ENCODE data around the gene ZC2HC1C.

The ZC2HC1C gene

DNA sequence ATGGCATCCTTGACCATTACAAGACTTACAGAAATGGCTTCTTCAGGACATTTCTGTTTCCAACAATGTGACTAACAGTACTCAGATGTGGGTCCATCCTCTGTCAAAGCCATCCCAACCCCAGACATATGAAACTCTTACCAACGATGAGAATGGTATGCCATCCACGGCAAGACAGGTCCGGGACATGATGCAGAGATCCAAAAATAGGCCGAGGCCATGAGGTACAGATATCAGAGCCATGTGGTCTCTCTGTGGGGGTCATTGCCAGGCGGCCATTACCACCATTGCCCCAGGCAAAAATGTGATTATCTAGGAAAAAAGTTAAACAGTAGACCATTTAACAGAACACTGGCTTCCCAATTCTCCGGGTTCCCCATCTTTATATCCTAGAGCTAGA, 27.5 kb downstream of the ZC2HC1C start:
- Histone ChIP-seq H3K36me3 (ENCODE audit: insufficient read depth, low read length) (peaks cover 88% of the 10 kb centered on the region), H3K27ac (ENCODE audit: low read length) (no peak overlapping the region), H4K20me1 (ENCODE audit: insufficient read depth, low read length) (no peaks in the 10 kb centered on the region), H3K79me2 (ENCODE audit: insufficient read depth, low read length) (no peaks in the 10 kb centered on the region), H2AFZ (ENCODE audit: low read depth, low read length) (no peak overlapping the region), H3K9ac (ENCODE audit: low read depth, low read length) (no peak overlapping the region), H3K9me3 (ENCODE audit: insufficient read depth, low read length, severe bottlenecking) (no peaks in the 10 kb centered on the region), H3K4me3 (ENCODE audit: low read depth in 1 of 2, low read length in 2 of 2) (no peak overlapping the region), H3K4me2 (ENCODE audit: insufficient read depth, low read length) (no peak overlapping the region), H3K27me3 (ENCODE audit: insufficient read depth, low read length, poor library complexity) (no peaks in the 10 kb centered on the region), H3K4me1 (ENCODE audit: insufficient read depth, low read length) (no peaks in the 10 kb centered on the region)
- no peak for TF ChIP-seq EZH2 (IDR thresholded peaks at IDR 0.05; ENCODE audit: borderline replicate concordance, low read depth, low read length, severe bottlenecking)
- TF ChIP-seq, protein P1, sequence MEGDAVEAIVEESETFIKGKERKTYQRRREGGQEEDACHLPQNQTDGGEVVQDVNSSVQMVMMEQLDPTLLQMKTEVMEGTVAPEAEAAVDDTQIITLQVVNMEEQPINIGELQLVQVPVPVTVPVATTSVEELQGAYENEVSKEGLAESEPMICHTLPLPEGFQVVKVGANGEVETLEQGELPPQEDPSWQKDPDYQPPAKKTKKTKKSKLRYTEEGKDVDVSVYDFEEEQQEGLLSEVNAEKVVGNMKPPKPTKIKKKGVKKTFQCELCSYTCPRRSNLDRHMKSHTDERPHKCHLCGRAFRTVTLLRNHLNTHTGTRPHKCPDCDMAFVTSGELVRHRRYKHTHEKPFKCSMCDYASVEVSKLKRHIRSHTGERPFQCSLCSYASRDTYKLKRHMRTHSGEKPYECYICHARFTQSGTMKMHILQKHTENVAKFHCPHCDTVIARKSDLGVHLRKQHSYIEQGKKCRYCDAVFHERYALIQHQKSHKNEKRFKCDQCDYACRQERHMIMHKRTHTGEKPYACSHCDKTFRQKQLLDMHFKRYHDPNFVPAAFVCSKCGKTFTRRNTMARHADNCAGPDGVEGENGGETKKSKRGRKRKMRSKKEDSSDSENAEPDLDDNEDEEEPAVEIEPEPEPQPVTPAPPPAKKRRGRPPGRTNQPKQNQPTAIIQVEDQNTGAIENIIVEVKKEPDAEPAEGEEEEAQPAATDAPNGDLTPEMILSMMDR (IDR thresholded peaks at IDR 0.05; ENCODE audit: borderline replicate concordance, extremely low read depth, low read length, poor library complexity, severe bottlenecking): no peak
- ATAC-seq (ENCODE audit: insufficient read depth, low read depth): no peak
- DNase-seq: no peak

DNA sequence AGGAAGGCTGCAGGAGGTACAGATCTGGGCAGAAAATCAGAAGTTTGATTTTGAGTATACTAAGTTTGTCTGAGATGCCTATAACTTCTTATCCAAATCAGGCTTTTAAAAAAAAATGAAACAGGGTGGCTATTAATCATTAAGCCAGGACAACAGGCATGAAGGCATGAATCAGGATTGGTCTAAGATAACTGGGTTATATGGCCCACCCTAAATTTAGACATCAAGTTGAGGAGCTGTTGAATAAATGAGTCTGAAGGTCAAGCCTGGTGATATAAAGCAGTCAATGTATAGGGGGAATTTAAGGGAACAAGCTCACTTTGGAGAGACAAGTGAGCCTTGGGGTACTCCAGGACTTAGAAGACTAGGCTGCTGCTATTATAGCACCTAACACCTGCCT, 28.8 kb downstream of the ZC2HC1C start:
- H3K27ac ChIP-seq (ENCODE audit: low read length): no peak overlapping the region
- H3K9me3 ChIP-seq (ENCODE audit: insufficient read depth, low read length, severe bottlenecking): no peaks in the 10 kb centered on the region
- H3K4me1 ChIP-seq (ENCODE audit: insufficient read depth, low read length): no peaks in the 10 kb centered on the region
- no peaks in the 10 kb centered on the region for H3K79me2 ChIP-seq (ENCODE audit: insufficient read depth, low read length)
- no peaks in the 10 kb centered on the region for H3K27me3 ChIP-seq (ENCODE audit: insufficient read depth, low read length, poor library complexity)
- TF ChIP-seq EZH2 (IDR thresholded peaks at IDR 0.05; ENCODE audit: borderline replicate concordance, low read depth, low read length, severe bottlenecking): no peak
- TF ChIP-seq, protein P1 (IDR thresholded peaks at IDR 0.05; ENCODE audit: borderline replicate concordance, extremely low read depth, low read length, poor library complexity, severe bottlenecking): no peak
- peaks cover 81% of the 10 kb centered on the region for H3K36me3 ChIP-seq (ENCODE audit: insufficient read depth, low read length)
- no peaks in the 10 kb centered on the region for H4K20me1 ChIP-seq (ENCODE audit: insufficient read depth, low read length)
- no peak overlapping the region for H2AFZ ChIP-seq (ENCODE audit: low read depth, low read length)
- H3K4me2 ChIP-seq (ENCODE audit: insufficient read depth, low read length): no peak overlapping the region
- no peak for DNase-seq
- H3K4me3 ChIP-seq (ENCODE audit: low read depth in 1 of 2, low read length in 2 of 2): no peak overlapping the region
- ATAC-seq (ENCODE audit: insufficient read depth, low read depth): no peak
- no peak overlapping the region for H3K9ac ChIP-seq (ENCODE audit: low read depth, low read length)

DNA sequence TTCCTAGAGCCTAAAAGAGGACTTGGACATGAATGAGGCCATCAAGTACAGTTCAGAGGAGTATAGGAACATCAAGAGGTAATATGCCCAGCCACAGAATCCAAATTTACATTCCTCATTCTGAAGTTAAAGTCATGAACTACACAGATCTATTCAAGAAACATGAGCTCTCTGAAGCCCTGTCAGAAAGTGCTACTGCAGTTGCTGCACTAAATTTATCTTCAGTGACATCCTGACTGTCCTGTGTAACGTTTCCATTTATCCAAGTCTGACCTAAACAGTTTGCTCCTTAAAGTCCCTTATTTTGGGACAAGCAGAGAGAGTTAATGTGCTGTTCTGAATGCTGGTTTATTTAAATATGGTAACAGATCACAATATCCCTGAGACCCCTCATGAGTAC, 29.2 kb downstream of the ZC2HC1C start:
- ATAC-seq (ENCODE audit: insufficient read depth, low read depth): no peak
- no peak for DNase-seq
- Histone ChIP-seq H3K27me3 (ENCODE audit: insufficient read depth, low read length, poor library complexity) (no peaks in the 10 kb centered on the region), H3K36me3 (ENCODE audit: insufficient read depth, low read length) (peaks cover 80% of the 10 kb centered on the region), H3K4me1 (ENCODE audit: insufficient read depth, low read length) (no peaks in the 10 kb centered on the region), H3K27ac (ENCODE audit: low read length) (no peak overlapping the region), H3K4me3 (ENCODE audit: low read depth in 1 of 2, low read length in 2 of 2) (no peak overlapping the region), H3K4me2 (ENCODE audit: insufficient read depth, low read length) (no peak overlapping the region), H3K9ac (ENCODE audit: low read depth, low read length) (no peak overlapping the region), H4K20me1 (ENCODE audit: insufficient read depth, low read length) (no peaks in the 10 kb centered on the region), H3K79me2 (ENCODE audit: insufficient read depth, low read length) (no peaks in the 10 kb centered on the region), H2AFZ (ENCODE audit: low read depth, low read length) (no peak overlapping the region), H3K9me3 (ENCODE audit: insufficient read depth, low read length, severe bottlenecking) (no peaks in the 10 kb centered on the region)
- TF ChIP-seq, protein P1 (IDR thresholded peaks at IDR 0.05; ENCODE audit: borderline replicate concordance, extremely low read depth, low read length, poor library complexity, severe bottlenecking): no peak
- TF ChIP-seq EZH2 (IDR thresholded peaks at IDR 0.05; ENCODE audit: borderline replicate concordance, low read depth, low read length, severe bottlenecking): no peak

DNA sequence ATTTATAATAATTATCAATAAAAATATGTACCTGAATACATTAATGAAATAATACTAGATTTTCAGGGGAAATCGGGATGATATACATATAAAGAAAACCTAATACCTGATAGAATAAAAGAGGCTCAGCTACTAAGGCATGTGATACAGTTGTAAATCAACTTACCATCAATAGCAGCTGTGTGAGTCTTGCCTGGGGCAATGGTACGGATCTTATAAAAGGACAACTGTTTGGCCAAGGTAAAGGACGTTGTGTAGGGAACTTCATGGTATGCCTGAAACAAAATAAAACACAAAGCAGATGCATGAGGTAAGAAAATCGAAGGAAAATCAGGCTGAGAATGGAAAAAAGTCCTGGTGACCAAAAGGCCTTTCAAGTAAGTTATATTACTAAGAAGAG, 32.0 kb downstream of the ZC2HC1C start:
- no peaks in the 10 kb centered on the region for H4K20me1 ChIP-seq (ENCODE audit: insufficient read depth, low read length)
- DNase-seq: no peak
- H3K36me3 ChIP-seq (ENCODE audit: insufficient read depth, low read length): peaks cover 76% of the 10 kb centered on the region

More for the DNA sequence above, 32.0 kb downstream of the ZC2HC1C start:
- TF ChIP-seq, protein P1 (IDR thresholded peaks at IDR 0.05; ENCODE audit: borderline replicate concordance, extremely low read depth, low read length, poor library complexity, severe bottlenecking): no peak
- no peak for TF ChIP-seq EZH2 (IDR thresholded peaks at IDR 0.05; ENCODE audit: borderline replicate concordance, low read depth, low read length, severe bottlenecking)
- no peaks in the 10 kb centered on the region for H3K27me3 ChIP-seq (ENCODE audit: insufficient read depth, low read length, poor library complexity)
- no peaks in the 10 kb centered on the region for H3K4me1 ChIP-seq (ENCODE audit: insufficient read depth, low read length)
- H3K4me2 ChIP-seq (ENCODE audit: insufficient read depth, low read length): no peak overlapping the region
- no peak overlapping the region for H3K4me3 ChIP-seq (ENCODE audit: low read depth in 1 of 2, low read length in 2 of 2)
- H3K27ac ChIP-seq (ENCODE audit: low read length): no peak overlapping the region
- ATAC-seq (ENCODE audit: insufficient read depth, low read depth): no peak
- no peaks in the 10 kb centered on the region for H3K9me3 ChIP-seq (ENCODE audit: insufficient read depth, low read length, severe bottlenecking)
- H3K9ac ChIP-seq (ENCODE audit: low read depth, low read length): no peak overlapping the region
- no peaks in the 10 kb centered on the region for H3K79me2 ChIP-seq (ENCODE audit: insufficient read depth, low read length)
- no peak overlapping the region for H2AFZ ChIP-seq (ENCODE audit: low read depth, low read length)

All from DND-41 (cell line).